HepG2 (cell line): ENCODE results near the gene KANSL1.

Experiments
- ETV6 ChIP-seq: sonication (generic); formaldehyde crosslinking; conservative IDR thresholded peaks from 2 replicates; pipeline ENCODE4 v1.4.0; 2020; ENCODE audit warnings: missing genetic modification reagents
- FLYWCH1 ChIP-seq: sonication (generic); formaldehyde crosslinking; IDR thresholded peaks from 2 replicates; pipeline ENCODE4 v1.8.1; 2023; ENCODE audit warnings: mild to moderate bottlenecking, missing genetic modification reagents
- MAFK ChIP-seq, 2 experiments: IDR thresholded peaks in 1 of 2; conservative IDR thresholded peaks in 1 of 2; 2 replicates each; pipeline ENCODE4 v1.6.1; 2011; ENCODE audit warnings: improper control_type of control experiment in 2 of 2, low read length in 2 of 2
- NCOR1 ChIP-seq: fragments of 200-600 bp; sonication (generic); IDR thresholded peaks from 2 replicates; pipeline ENCODE4 v1.7.0; 2017; ENCODE audit warnings: antibody characterized with exemption, low read length, borderline replicate concordance
- POLR2A ChIP-seq, 2 experiments: IDR thresholded peaks; 2 replicates each; pipeline ENCODE4 v1.6.1; 2011; ENCODE audit warnings: low read depth in 2 of 2, low read length in 2 of 2, mild to moderate bottlenecking in 1 of 2, moderate library complexity in 1 of 2; ENCODE audit not compliant: insufficient read depth in 1 of 2
- TEF ChIP-seq: sonication (generic); formaldehyde crosslinking; IDR thresholded peaks from 2 replicates; pipeline ENCODE4 v1.5.0; 2020; ENCODE audit warnings: missing genetic modification reagents
- THAP11 ChIP-seq: IDR thresholded peaks from 2 replicates; pipeline ENCODE4 v1.6.1; 2016; ENCODE audit warnings: missing biosample characterization, missing genetic modification reagents
- ZGPAT ChIP-seq: IDR thresholded peaks from 2 replicates; pipeline ENCODE4 v1.6.1; 2016; ENCODE audit warnings: mild to moderate bottlenecking
- ZNF10 ChIP-seq: sonication (generic); formaldehyde crosslinking; IDR thresholded peaks from 2 replicates; pipeline ENCODE4 v1.4.0; 2020; ENCODE audit warnings: mild to moderate bottlenecking, low read depth, missing genetic modification reagents, borderline replicate concordance
- TF ChIP-seq, protein P1 (sequence below): sonication (generic); formaldehyde crosslinking; IDR thresholded peaks from 2 replicates; pipeline ENCODE4 v1.5.0; 2020; ENCODE audit warnings: mild to moderate bottlenecking, missing genetic modification reagents, moderate library complexity
- TF ChIP-seq, protein P2 (sequence below): sonication (generic); formaldehyde crosslinking; conservative IDR thresholded peaks from 2 replicates; pipeline ENCODE4 v1.8.0; 2022; ENCODE audit warnings: low read depth, missing genetic modification reagents

GRCh38 chr17:46166692-46167249, 26.5 kb downstream of the KANSL1 start:
- TF ChIP-seq POLR2A (IDR thresholded peaks at IDR 0.05; ENCODE audit: insufficient read depth in 1 of 2, low read depth in 2 of 2, low read length in 2 of 2), result no peak
- TF ChIP-seq, protein P1, sequence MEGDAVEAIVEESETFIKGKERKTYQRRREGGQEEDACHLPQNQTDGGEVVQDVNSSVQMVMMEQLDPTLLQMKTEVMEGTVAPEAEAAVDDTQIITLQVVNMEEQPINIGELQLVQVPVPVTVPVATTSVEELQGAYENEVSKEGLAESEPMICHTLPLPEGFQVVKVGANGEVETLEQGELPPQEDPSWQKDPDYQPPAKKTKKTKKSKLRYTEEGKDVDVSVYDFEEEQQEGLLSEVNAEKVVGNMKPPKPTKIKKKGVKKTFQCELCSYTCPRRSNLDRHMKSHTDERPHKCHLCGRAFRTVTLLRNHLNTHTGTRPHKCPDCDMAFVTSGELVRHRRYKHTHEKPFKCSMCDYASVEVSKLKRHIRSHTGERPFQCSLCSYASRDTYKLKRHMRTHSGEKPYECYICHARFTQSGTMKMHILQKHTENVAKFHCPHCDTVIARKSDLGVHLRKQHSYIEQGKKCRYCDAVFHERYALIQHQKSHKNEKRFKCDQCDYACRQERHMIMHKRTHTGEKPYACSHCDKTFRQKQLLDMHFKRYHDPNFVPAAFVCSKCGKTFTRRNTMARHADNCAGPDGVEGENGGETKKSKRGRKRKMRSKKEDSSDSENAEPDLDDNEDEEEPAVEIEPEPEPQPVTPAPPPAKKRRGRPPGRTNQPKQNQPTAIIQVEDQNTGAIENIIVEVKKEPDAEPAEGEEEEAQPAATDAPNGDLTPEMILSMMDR (CRISPR knock-in tag), result no peak
- no peak for TF ChIP-seq ZGPAT (CRISPR knock-in tag)
- TF ChIP-seq, protein P2, sequence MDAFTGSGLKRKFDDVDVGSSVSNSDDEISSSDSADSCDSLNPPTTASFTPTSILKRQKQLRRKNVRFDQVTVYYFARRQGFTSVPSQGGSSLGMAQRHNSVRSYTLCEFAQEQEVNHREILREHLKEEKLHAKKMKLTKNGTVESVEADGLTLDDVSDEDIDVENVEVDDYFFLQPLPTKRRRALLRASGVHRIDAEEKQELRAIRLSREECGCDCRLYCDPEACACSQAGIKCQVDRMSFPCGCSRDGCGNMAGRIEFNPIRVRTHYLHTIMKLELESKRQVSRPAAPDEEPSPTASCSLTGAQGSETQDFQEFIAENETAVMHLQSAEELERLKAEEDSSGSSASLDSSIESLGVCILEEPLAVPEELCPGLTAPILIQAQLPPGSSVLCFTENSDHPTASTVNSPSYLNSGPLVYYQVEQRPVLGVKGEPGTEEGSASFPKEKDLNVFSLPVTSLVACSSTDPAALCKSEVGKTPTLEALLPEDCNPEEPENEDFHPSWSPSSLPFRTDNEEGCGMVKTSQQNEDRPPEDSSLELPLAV (CRISPR knock-in tag), result no peak
- TF ChIP-seq TEF (CRISPR knock-in tag), result no peak
- TF ChIP-seq FLYWCH1 (CRISPR knock-in tag), result no peak
- no peak for TF ChIP-seq ETV6 (CRISPR knock-in tag)
- TF ChIP-seq MAFK (conservative IDR thresholded peaks at IDR 0.05 in 1 of 2, IDR thresholded peaks at IDR 0.05 in 1 of 2; ENCODE audit: low read length in 2 of 2), result no peak
- no peak for TF ChIP-seq NCOR1
- no peak for TF ChIP-seq ZNF10 (CRISPR knock-in tag)
- TF ChIP-seq THAP11 (CRISPR knock-in tag), result no peak
